ENCODE measurements around the gene TFCP2L1.

TFCP2L1 gene

DNA sequence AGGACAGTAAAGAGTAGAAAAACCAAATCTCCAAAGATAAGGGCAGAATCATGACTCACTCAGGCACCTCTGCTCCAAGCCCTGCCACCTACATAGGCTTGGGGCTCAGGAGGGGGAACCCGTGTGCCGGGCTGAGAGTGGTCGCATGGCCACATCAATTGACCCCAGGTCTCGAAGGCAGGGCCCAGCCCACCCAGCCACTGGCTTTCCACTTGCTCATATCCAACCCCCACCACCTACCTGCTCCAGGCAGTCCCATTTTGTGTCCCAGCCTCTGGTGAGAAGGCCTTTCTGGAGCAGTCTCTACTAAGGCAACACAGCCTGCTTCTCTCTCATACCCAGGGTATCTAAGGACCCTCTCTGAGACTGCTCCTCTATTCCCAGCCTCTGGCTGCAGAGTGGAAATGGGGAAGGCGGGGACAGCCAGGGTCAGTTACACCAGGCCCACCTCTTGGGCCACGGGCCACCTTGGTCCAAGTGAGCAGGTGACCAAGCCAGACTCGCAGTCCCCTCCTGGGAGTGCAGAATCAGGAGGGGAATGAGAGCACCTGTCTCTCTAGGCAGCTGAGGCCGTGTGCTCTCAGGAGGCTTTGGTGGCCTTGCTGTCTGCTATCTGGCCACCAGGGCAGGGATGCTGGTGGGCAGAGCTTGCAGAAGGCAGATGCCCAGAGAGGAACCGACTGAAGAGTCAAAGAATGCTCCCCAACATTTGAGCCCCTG is 20.8 kb downstream of the TFCP2L1 start:
- no peak for DNase-seq

DNA sequence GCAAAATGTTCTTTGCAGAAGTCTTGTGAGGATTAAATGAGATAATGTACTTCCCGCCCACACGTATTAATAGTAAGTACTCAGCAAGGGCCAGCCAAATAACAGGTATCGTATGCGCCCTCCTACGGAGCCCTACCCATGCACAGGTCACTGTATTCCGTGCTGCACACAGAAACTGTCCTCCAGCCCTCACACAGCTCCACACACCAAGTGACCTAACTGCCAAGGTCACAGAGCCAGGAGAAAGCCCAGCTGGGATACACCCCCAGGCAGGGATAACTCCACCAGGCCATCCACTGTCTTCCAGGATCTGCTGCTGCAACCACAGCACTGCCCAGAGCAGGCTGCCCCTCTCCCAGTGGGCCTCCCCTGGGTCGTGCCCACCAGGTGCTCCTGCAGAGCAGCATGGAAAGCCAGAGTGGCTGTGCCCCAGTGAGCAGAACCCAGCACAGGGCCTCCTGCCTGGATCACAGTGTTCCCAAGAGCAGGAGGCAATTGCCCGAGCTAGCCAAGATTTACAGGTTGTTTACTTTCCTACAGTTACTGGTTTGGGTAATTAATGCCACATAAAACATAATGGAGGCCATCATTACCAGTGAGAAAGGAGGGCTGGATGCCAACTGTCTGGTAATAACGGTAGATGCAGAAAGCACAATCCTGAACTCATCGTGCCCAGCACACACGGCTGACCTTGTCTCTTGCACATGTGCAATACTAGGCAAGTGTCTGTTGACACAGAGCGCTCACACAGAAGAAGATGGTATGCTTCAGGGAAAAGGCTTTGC is 24.4 kb downstream of the TFCP2L1 start:
- no peak for DNase-seq

DNA sequence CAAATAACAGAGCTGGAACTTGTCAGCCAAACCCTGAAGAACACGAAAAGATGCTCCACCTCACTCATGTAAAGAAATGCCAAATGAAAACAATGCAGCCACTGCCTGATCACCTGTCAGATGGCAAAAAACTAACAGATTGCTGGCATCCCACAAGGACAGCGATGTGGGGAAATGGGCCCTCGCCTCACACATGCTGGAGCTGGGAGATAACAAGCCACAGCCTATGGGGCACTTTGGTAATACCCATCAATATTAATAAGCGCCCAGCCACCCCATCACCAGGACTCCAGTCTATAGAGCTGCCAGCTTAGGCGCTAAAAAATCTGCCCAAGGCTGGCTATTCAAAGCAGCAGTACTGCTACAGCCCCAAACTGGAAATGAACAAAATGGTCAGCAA is 27.0 kb downstream of the TFCP2L1 start:
- no peak for DNase-seq

DNA sequence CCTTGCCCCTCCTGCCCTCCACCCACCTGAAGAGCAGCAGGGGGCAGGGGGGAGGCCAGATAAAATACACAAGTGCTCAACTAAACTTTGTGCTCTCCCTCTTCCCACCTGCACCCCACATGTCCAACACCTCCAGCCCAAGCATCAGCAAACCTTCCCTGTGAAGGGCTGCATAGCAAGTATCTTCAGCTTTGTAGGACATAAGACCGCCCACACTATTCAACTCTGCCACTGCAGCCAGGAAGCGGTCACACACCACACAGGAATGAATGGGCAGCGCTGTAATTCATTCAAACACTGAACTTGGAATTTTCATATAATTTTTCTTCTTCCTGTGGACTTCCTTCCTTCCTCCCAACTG is 27.5 kb downstream of the TFCP2L1 start:
- no peak for DNase-seq

DNA sequence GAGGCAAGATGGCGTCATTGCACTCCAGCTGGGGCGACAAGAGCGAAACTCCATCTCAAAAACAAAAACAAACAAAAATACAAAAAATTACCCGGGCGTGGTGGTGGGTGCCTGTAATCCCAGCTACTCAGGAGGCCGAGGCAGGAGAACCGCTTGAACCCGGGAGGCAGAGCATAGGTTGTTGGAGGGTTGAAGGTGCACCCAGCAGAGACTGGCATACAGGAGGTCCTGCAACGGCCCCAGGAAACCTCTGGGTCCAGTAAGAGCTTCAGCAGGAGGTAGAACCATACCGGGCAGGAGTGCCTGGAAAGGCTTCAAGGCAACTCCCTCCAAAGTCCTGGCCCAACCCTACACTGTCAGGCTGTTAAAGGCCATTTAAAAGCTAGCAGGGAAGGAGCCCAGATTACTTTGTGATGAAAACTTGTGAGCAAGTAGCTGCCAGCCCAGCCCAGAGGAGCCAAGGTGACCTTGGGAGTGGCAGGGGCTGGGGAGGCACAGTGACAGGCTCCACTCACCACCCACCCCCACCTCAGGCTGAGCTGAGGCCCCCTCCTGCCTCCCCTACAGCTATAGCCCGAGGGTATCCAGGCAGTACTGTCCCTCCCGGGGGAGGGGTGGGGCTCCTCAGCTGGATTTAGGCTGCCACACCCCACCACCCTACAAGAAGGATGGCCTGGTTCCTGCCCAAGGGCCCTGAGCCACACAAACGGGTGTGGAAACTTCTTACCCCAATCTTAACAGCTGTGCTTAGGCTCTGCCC is 28.1 kb downstream of the TFCP2L1 start:
- DNase-seq: no peak

DNA sequence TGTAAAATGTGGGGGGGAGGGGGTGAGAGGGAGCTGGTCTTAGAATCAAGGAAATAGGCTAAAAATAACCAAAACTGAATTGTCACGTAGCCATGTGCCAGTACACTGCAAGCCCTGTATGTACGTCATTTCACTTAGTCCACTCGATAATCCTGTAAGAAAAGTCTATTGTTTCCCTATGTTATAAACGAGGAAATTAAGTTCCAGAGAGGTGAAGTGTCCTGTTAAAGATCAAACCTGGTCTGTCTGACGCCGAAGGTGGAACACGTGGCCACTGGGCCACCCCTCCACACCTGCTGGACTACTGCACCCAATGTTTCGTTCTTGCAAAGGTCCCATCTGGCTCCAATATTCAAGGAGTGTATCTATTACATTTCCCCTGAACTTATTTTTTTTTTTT is 29.6 kb downstream of the TFCP2L1 start:
- DNase-seq: no peak

DNA sequence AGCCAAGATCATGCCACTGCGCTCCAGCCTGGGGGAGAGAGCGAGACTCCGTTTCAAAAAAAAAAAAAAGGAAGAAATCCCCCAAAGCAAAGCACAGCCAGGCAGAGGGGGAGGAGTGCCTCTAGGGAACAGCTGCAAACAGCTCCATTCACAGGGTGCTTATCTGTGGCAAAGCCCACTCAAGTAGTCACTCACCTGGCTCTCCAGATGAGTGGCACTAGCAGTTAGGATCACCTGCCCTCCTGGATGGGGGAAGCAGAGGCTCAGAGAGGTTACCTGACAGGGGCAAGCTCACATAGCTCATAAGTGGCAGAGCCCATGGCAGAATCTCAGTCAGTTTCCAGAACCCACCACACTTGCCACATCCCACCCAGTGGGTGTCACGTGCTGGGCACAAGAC is 30.3 kb downstream of the TFCP2L1 start:
- DNase-seq: no peak

DNA sequence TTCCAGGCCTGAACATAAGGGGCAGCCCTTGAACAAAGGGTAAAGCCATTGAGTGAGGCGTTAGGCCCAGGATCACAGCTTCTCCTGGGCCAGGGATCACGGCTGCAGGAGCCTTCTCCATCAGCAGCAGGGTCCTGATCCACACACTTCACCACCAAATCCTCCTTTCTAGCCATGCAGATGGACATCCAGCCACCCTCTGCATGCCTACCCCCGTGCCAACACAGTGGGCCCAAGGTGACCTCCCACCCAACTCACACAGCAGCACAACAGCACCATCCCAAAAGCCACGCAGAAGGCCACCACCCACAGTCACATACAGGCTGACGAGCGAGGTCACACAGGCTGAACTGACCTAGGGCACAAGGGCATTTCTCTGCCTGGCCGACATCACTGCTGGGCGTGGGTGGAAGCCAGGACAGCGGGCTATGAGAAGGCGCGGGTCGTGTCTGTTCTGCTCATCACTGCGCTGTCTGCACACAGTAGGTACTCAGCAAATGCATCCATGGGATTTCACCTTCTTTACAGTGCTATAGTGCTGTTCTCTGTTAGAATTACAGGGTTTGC is 31.2 kb downstream of the TFCP2L1 start:
- DNase-seq: no peak

DNA sequence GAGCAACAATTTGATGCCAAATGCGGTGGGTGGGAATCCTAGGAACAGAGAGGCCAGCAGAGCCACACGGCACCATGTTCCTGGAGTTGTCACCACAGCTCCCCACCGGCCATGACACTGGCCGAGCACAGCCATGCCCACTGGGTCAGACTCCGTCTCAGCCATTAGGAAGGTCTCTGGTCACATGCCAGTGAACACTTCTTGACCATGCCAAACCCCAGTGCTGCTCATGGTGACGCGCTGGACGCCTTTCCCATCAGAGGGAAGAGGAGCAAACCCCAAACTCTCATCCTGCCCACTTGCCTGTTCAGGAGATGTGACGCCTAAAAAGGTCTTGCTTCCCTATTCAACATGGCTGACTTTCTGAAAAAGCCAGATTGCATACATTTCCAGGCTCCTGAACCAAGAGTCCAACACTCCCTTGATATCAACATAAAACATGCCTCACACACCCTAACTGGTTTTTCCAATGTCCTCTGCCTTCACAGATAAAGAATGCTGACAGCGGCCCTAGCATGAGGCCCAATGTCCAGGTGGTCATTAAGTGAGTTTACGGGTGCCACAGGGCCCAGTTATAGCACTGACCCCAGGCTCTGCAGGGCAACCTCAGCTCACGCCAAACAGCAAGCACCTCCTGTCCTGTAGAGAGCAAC is 31.9 kb downstream of the TFCP2L1 start:
- DNase-seq: no peak

DNA sequence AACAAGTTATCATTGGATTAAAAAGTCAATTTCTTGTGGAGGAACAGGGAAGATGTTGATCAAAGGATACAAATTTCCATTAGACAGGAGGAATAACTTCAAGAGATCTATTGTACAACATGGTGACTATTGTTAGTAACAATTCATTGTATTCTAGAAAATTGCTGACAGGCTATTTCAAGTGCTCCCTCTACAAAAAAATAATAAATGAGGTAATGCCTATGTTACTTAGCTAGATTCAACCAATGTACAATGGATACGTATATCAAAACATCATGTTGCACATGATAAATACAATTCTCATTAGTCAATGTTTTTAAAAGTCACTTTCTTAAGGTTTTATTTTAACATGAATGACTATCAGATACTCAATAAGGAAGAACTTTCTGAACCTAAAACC is 33.5 kb downstream of the TFCP2L1 start:
- DNase-seq: no peak

DNA sequence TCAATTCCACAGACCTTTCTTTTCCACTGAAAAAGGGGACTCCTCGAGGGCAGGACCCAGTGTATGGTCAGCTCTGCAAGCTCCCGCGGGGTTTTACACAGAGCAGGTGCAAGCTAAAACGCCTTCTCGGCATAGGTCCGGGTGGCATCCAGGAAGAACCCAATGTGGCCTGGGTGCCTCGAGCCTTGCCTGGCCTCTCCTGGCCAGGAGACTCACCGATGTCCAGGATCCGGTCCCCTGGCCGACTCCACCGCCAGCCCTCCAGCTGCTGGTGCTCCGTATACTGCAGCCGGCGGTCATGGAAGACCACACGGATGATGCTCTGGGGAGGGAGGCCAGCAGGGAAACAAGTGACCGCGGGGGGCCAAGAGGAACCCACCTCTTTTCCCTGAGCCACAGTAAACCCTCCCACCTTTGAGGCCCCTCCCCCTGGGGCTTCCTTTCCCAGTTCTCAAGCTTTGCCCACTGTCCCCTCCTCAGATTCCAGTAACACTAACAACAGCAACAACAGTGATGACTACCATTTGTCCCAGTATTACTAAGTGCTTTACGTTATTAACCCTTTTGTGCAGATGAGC is 36.1 kb downstream of the TFCP2L1 start:
- DNase-seq: no peak

DNA sequence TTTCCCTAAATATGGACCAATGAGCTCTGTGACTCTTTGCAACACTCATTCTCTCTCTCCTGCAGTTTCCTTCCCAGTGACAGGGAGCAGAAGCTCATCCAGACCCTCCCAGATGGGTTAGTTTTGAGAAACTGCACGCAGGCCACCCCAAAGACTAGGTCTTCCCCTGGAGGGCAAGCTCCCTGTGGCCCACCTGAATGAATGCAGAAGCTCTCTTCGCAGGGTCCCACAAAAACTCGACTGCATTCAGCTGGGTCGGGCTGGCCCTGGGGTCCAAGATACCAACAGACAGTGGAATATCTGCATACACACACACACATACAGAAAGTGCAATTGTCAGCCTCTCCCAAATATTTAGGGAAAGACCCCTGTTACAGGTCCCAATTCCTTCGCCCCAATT is 37.0 kb downstream of the TFCP2L1 start:
- no peak for DNase-seq

DNA sequence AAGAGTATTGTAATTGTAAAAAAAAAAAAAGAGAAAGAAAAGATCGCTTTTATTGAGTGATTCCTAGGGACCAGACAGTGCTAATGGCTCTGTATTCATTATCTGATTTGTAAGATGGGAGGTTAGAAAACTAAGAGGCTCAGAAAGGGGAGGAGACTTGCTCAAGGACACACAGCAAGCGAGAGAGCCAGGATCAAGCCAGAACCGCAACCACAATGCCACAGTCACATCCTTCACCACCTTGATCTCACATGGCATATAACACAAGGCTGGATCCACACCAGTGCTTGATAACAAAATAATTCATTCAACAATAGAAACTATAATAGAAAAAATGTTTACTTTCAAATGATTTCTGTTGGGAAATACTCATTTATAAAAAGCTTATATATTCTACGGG is 37.5 kb downstream of the TFCP2L1 start:
- DNase-seq: no peak

DNA sequence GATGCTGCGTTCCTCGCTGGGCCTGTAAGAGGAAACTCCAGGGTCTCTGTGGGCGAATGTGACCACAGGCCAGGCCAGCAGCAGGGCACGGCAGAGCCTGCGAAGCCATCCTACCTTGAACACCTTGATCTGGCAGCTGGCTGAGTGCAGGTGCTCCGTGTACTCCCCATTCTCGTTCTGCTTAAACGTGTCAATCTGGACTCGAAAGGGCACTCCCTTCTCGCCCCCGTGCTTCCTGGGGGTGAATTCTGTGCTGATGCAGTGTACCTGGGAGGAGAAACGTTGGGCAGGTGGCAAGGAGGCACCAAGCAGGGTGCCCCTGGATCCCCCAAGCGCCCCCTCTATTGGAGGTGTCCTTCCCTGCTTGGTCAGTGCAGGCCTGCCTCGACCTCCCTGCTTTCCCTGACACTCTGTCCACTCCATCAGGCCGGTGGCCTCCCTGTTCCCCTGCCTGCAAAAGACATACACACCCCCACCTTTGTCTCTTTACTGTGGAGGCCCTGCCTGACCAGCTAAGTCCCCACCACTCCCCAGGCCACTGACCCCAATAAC is 38.2 kb downstream of the TFCP2L1 start:
- DNase-seq: no peak

DNA sequence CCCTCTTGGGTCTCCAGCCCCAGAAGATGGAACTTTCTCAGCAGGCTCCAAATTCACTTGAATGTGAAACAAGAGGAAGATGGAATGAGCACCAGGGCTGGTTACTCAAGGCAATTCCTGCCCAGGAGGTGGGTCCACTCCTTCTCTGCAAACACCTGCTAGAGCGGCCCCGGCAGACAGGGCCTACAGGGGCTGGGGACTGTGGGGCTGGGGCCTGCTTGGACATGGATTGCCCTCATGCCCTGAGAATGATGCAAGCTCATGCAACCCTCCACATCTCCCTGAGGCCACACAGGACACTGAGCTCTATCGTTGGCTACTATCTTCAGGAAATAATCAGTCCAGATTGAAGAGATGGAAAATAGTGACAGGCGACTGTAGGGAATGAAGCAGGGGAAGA is 39.1 kb downstream of the TFCP2L1 start:
- DNase-seq: no peak

DNA sequence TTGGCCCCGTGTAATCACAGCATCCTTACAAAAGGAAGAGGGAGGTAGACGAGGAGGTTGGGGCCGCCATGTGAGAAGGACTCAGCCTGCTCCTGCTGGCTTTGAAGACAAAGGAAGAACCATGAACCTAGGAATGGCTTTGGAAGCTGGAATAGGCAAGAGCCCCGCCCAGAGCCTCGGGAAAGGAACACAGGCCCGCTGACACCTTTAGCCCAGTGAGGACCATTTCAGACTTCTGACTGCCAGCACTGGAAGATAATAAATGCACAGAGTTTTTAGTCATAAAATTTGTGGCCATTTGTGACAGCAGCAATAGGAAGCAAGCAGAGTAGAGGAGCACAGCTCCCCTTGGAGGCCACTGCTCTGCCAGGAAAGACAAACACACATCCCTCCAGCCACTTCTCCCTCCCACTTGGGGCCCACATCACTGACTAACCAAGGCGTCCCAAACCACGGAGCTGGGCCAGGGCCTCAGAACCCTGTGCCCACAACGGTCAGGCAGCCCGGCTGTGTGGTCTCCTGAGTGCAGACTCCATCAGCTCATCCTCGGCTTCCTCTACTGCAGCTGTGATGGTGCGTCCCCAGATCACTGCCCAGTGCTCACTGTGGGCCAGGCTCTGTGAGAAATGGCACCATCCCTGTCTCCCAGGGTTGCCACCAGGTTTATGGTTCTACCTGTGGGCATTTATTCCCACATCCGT is 39.7 kb downstream of the TFCP2L1 start:
- DNase-seq: no peak

DNA sequence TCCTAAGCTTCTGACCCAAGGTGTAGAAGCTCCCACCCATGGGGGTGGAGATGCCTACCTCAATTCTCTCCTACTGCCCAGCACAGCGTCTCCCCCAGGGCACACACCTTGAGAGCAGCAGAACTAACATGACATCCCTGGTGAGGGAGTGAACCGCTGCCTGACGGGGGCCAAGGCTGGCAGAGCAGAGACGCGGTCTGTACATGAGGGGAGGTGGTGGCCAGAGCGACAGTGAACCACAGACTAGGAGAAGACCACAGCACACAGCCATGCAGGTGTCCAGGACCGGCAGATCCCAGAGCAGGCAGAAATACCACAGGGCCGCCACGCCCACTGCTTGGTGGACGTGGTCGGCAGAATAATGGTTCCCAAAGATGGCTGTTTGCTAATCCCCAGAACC is 40.4 kb downstream of the TFCP2L1 start:
- DNase-seq: no peak

DNA sequence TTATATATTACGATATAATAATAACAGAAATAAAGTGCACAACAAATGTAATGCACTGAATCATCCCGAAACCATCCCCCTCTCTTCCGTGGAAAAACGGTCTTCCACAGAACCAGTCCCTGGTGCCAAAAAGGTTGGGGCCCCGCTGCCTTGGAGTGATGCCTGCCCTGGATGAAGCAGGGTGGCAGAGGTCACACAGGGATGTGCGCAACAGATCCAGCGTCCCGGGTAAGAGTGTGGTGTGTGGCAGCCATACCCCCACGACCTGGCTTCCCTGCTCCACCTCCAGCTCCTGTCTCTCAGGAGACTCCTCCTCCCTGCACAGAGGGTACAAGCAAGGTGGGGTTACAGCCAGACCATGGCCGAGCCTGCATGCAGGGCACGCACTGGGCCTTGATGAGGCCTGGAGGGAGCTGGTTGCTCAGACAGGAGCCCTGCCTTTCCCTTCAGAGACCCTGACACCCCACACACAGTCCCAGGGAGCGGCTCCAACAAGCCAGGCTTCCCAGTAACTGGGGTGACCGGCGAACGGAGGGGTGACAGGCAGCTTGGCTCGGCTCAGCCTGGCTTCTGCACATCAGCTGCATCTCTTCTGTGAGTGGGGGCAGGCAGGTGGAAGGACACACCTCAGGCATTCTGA is 41.1 kb downstream of the TFCP2L1 start:
- DNase-seq: no peak

DNA sequence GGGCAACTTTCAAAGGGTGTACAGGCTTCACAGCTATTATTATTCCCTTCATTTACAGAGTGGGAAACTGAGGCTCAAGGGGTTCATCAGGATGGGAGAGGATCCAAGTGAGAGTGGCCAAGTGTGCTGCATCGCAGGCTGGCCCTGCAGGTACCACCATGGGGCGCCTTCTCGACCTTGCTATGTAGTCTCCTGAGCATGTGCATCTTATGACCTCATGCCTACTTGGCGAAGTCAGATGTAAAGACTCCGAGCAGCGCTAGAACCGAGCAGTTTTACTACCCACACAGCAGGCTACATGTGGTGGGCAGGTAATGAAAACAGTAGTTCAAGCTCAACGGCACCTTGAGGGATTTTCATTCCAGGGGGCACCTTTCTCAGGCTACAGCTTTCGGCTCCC is 42.0 kb downstream of the TFCP2L1 start:
- DNase-seq: no peak

DNA sequence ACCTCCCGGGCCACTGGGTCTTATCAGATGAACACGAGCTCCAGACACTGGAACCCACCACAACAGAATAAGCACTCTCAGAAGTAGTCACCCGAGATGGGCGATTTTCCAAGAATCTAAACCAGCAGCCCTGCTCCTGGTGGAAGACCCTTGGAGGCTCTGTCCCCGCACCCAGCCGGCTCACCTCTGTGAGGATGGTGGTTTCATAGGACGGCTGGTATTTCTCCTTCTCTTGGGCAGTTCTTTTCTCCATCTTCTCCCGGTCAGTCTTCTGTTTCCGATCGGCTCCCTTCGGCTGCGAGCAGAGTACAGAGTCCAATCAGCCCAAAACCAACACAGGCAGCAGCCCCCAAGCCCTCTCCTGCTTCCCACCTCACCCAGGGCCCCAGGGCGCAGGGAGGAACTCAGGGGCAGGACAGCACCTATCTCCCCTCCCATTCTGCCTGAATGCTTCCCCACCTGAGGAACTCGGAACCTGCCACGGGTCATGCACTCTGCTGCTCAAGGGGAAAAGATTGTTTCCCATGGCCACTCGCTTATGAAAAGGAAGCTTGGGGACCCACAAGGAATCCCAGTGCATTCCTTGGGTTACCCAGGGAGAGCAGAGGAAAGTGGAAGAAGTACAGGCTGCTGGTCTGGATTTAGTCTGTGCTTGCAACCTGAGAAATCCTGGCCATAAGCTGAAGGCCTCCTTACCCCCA is 42.7 kb downstream of the TFCP2L1 start:
- no peak for DNase-seq

DNA sequence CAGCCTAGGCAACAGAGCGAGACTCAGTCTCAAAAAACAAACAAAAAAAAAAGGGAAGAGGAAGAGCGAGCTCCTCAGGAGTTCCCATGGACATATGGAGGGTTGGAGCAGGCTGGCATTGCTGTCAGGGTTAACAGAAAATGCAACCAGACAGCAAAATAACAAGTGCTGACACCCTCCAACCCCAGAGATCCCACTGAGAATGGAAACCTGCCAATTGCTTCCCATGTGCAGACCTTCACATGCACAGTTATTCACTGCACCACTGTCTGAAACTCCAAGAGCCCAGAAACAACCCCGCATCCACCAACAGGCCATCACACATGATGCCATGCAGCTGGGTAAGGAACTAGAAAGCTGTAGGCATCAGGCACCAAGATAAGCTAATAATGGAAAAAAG is 43.5 kb downstream of the TFCP2L1 start:
- DNase-seq: no peak

All from bone marrow (tissue), 2 donors.